ENCODE measurements around the gene RNF175.

Gene RNF175

GRCh38 chr4:153771046-153771445, 11.2 kb upstream of the RNF175 start:
- Mint-ChIP-seq H3K4me1 (peaks cover 4% of the 10 kb centered on the region), H3K9me3 (no peaks in the 10 kb centered on the region), H3K36me3 (peaks cover 6% of the 10 kb centered on the region)

GRCh38 chr4:153766758-153767157, 6.9 kb upstream of the RNF175 start:
- no peak overlapping the region for H3K27ac Mint-ChIP-seq
- no peaks in the 10 kb centered on the region for H3K27me3 Mint-ChIP-seq
- H3K36me3 Mint-ChIP-seq: peaks cover 5% of the 10 kb centered on the region

More at GRCh38 chr4:153771046-153771445, 11.2 kb upstream of the RNF175 start:
- Mint-ChIP-seq H3K27ac (no peak overlapping the region), H3K4me3 (no peak overlapping the region), H3K27me3 (peaks cover 3% of the 10 kb centered on the region)

GRCh38 chr4:153765894-153766293, 6.1 kb upstream of the RNF175 start:
- Mint-ChIP-seq H3K36me3 (peaks cover under 1% of the 10 kb centered on the region), H3K9me3 (no peaks in the 10 kb centered on the region), H3K27ac (no peak overlapping the region), H3K27me3 (no peaks in the 10 kb centered on the region), H3K4me3 (no peak overlapping the region), H3K4me1 (peaks cover 15% of the 10 kb centered on the region)

More at GRCh38 chr4:153766758-153767157, 6.9 kb upstream of the RNF175 start:
- Mint-ChIP-seq H3K4me3 (no peak overlapping the region), H3K4me1 (peaks cover 13% of the 10 kb centered on the region), H3K9me3 (no peaks in the 10 kb centered on the region)

- H3K27me3 Mint-ChIP-seq: no peaks in the 10 kb centered on the region
- H3K9me3 Mint-ChIP-seq: no peaks in the 10 kb centered on the region
- H3K36me3 Mint-ChIP-seq: no peaks in the 10 kb centered on the region
- peaks cover 14% of the 10 kb centered on the region for H3K4me1 Mint-ChIP-seq
- no peak overlapping the region for H3K27ac Mint-ChIP-seq
- H3K4me3 Mint-ChIP-seq: no peak overlapping the region
Measured at GRCh38 chr4:153764601-153765368, 5.0 kb upstream of the RNF175 start.

GRCh38 chr4:153763404-153763803, 3.6 kb upstream of the RNF175 start:
- Mint-ChIP-seq H3K4me1 (peaks cover 22% of the 10 kb centered on the region), H3K4me3 (no peak overlapping the region), H3K27me3 (peaks cover 2% of the 10 kb centered on the region), H3K27ac (no peak overlapping the region), H3K9me3 (no peaks in the 10 kb centered on the region), H3K36me3 (no peaks in the 10 kb centered on the region)

GRCh38 chr4:153758688-153759406, 977 bp downstream of the RNF175 start:
- Mint-ChIP-seq H3K36me3 (no peaks in the 10 kb centered on the region), H3K27me3 (peaks cover 2% of the 10 kb centered on the region), H3K9me3 (no peaks in the 10 kb centered on the region), H3K4me1 (peaks cover 67% of the 10 kb centered on the region), H3K27ac (peak overlapping the region; percentile 83), H3K4me3 (peak overlapping the region; percentile 77)

GRCh38 chr4:153758136-153758535, 1.7 kb downstream of the RNF175 start:
- Mint-ChIP-seq H3K27ac (peak overlapping the region; percentile 75), H3K9me3 (no peaks in the 10 kb centered on the region), H3K36me3 (no peaks in the 10 kb centered on the region), H3K27me3 (peaks cover 2% of the 10 kb centered on the region), H3K4me3 (peak overlapping the region; percentile 77), H3K4me1 (peaks cover 67% of the 10 kb centered on the region)

GRCh38 chr4:153757407-153757806, 2.4 kb downstream of the RNF175 start:
- Mint-ChIP-seq H3K4me3 (no peak overlapping the region), H3K36me3 (no peaks in the 10 kb centered on the region), H3K4me1 (peaks cover 62% of the 10 kb centered on the region), H3K9me3 (no peaks in the 10 kb centered on the region), H3K27ac (peak overlapping the region; percentile 10), H3K27me3 (peaks cover 2% of the 10 kb centered on the region)

- Mint-ChIP-seq H3K9me3 (no peaks in the 10 kb centered on the region), H3K4me1 (peaks cover 52% of the 10 kb centered on the region), H3K4me3 (peak overlapping the region; percentile 64), H3K27ac (peak overlapping the region; percentile 98), H3K36me3 (no peaks in the 10 kb centered on the region), H3K27me3 (peaks cover 2% of the 10 kb centered on the region)
Measured at GRCh38 chr4:153755186-153755585, 4.6 kb downstream of the RNF175 start.

- no peak overlapping the region for H3K4me3 Mint-ChIP-seq
- no peak overlapping the region for H3K27ac Mint-ChIP-seq
- H3K4me1 Mint-ChIP-seq: peaks cover 15% of the 10 kb centered on the region
- H3K9me3 Mint-ChIP-seq: no peaks in the 10 kb centered on the region
- H3K27me3 Mint-ChIP-seq: no peaks in the 10 kb centered on the region
- no peaks in the 10 kb centered on the region for H3K36me3 Mint-ChIP-seq
Measured at GRCh38 chr4:153750197-153750817, 9.5 kb downstream of the RNF175 start.

- H3K27me3 Mint-ChIP-seq: no peaks in the 10 kb centered on the region
- no peak overlapping the region for H3K27ac Mint-ChIP-seq
Measured at GRCh38 chr4:153748378-153748777, 11.4 kb downstream of the RNF175 start.

GRCh38 chr4:153747406-153747955, 12.3 kb downstream of the RNF175 start:
- Mint-ChIP-seq H3K4me1 (no peaks in the 10 kb centered on the region), H3K27ac (no peak overlapping the region), H3K27me3 (no peaks in the 10 kb centered on the region), H3K9me3 (no peaks in the 10 kb centered on the region), H3K36me3 (peaks cover 2% of the 10 kb centered on the region), H3K4me3 (no peak overlapping the region)

More at GRCh38 chr4:153748378-153748777, 11.4 kb downstream of the RNF175 start:
- Mint-ChIP-seq H3K9me3 (no peaks in the 10 kb centered on the region), H3K4me3 (no peak overlapping the region), H3K36me3 (no peaks in the 10 kb centered on the region), H3K4me1 (no peaks in the 10 kb centered on the region)

- H3K4me3 Mint-ChIP-seq: no peak overlapping the region
- H3K27me3 Mint-ChIP-seq: no peaks in the 10 kb centered on the region
- peaks cover 4% of the 10 kb centered on the region for H3K36me3 Mint-ChIP-seq
- H3K9me3 Mint-ChIP-seq: peaks cover 2% of the 10 kb centered on the region
- H3K27ac Mint-ChIP-seq: no peak overlapping the region
- no peaks in the 10 kb centered on the region for H3K4me1 Mint-ChIP-seq
Measured at GRCh38 chr4:153745651-153746050, 14.2 kb downstream of the RNF175 start.

GRCh38 chr4:153741541-153741940, 18.3 kb downstream of the RNF175 start:
- Mint-ChIP-seq H3K9me3 (peaks cover 5% of the 10 kb centered on the region), H3K4me3 (no peak overlapping the region), H3K27me3 (no peaks in the 10 kb centered on the region), H3K4me1 (no peaks in the 10 kb centered on the region), H3K27ac (no peak overlapping the region), H3K36me3 (peaks cover 14% of the 10 kb centered on the region)

GRCh38 chr4:153735906-153736461, 23.8 kb downstream of the RNF175 start:
- Mint-ChIP-seq H3K27ac (no peak overlapping the region), H3K36me3 (peaks cover 17% of the 10 kb centered on the region), H3K4me1 (peaks cover 9% of the 10 kb centered on the region), H3K9me3 (peaks cover 5% of the 10 kb centered on the region), H3K27me3 (no peaks in the 10 kb centered on the region), H3K4me3 (no peak overlapping the region)
